Central memory CD4-positive, alpha-beta T cell (primary cell): ENCODE results near the gene TAS2R40.
"Not testable (repeated sequence)": the region's sequence is repeated elsewhere in the genome, so short reads cannot be mapped to it uniquely, and the experiment has no call there.

ENCODE experiments used
- DNase-seq: peaks from one replicate; pipeline ENCODE4 v3.0.0; 2022
- total RNA-seq, 3 experiments: gene quantifications; one replicate each; lab custom pipeline; 2026; lab: John Stamatoyannopoulos, UW

Gene TAS2R40
- 0 reads per million in 3 experiments for total RNA-seq

GRCh38 chr7:143221737-143222136 is at the start of gene TAS2R40:
Gene TAS2R40, plus strand, starts transcription at chr7:143222037. Its CDS starts 42 bp downstream, at chr7:143222079.
- no peak for DNase-seq

- DNase-seq, result no peak
These were observed 49.5 kb upstream of the TAS2R40 start for GRCh38 chr7:143172354-143172753.

- DNase-seq, result no peak
These were observed 45.7 kb upstream of the TAS2R40 start for GRCh38 chr7:143176128-143176527.

GRCh38 chr7:143177374-143178119 is 44.3 kb upstream of the TAS2R40 start:
- DNase-seq, result no peak

GRCh38 chr7:143180771-143181170 is 41.1 kb upstream of the TAS2R40 start:
- DNase-seq, result not testable (repeated sequence)

- DNase-seq, result no peak
These were observed 40.5 kb upstream of the TAS2R40 start for GRCh38 chr7:143181349-143181748.

- no peak for DNase-seq
These were observed 38.8 kb upstream of the TAS2R40 start, which contains the start of gene TAS2R39 for GRCh38 chr7:143183024-143183423. Gene TAS2R39, plus strand, starts transcription at chr7:143183419. Its CDS starts 0 bp downstream, at chr7:143183419.

- DNase-seq, result no peak
These were observed 36.3 kb upstream of the TAS2R40 start for GRCh38 chr7:143185551-143185950.

GRCh38 chr7:143188994-143189393 is 32.8 kb upstream of the TAS2R40 start:
- no peak for DNase-seq

- DNase-seq, result no peak
These were observed 28.0 kb upstream of the TAS2R40 start for GRCh38 chr7:143193880-143194279.

GRCh38 chr7:143199040-143199439 is 22.8 kb upstream of the TAS2R40 start:
- no peak for DNase-seq

GRCh38 chr7:143202161-143202560 is 19.7 kb upstream of the TAS2R40 start:
- no peak for DNase-seq

- no peak for DNase-seq
These were observed 18.5 kb upstream of the TAS2R40 start for GRCh38 chr7:143203386-143203785.

- DNase-seq, result peak; percentile 30
These were observed 16.1 kb upstream of the TAS2R40 start for GRCh38 chr7:143205560-143206293.

- no peak for DNase-seq
These were observed 11.3 kb upstream of the TAS2R40 start for GRCh38 chr7:143210541-143210940.

- not testable (repeated sequence) for DNase-seq
These were observed 8.4 kb upstream of the TAS2R40 start for GRCh38 chr7:143213478-143213877.

GRCh38 chr7:143214789-143215679 is 6.8 kb upstream of the TAS2R40 start:
- DNase-seq, result peak; percentile 73

GRCh38 chr7:143216151-143216550 is 5.7 kb upstream of the TAS2R40 start:
- DNase-seq, result no peak

GRCh38 chr7:143216686-143217085 is 5.2 kb upstream of the TAS2R40 start:
- no peak for DNase-seq

GRCh38 chr7:143217806-143218205 is 4.0 kb upstream of the TAS2R40 start:
- DNase-seq, result no peak

- no peak for DNase-seq
These were observed 551 bp upstream of the TAS2R40 start for GRCh38 chr7:143221286-143221685.

- DNase-seq, result no peak
These were observed 945 bp downstream of the TAS2R40 start for GRCh38 chr7:143222782-143223181.

GRCh38 chr7:143223784-143224183 is 1.9 kb downstream of the TAS2R40 start:
- DNase-seq, result no peak
